Cardiac muscle cell (in vitro differentiated cells and primary cell): ENCODE data around the gene WDFY3. TPM values are rescaled to one million over a fixed set of nuclear protein-coding genes. Genes with fewer than 3 reads are reported as not detected.
A peak's percentile ranks its signal among the peaks of the same experiment; 100 is the strongest.

Source experiments
- DNase-seq, 2 donors: peaks; one replicate each; pipeline versions ENCODE4 v3.0.0 to v3.0.0-alpha.2; 2010 to 2017; ENCODE audit warnings: low read depth in 1 of 2, low spot score in 1 of 2
- H3K27ac ChIP-seq: fragments of 200-600 bp; sonication (generic); 2 replicates; pipeline ENCODE4 v1.5.1; 2016
- H3K27me3 ChIP-seq: fragments of 200-600 bp; sonication (generic); 2 replicates; pipeline ENCODE4 v1.6.0; 2016; ENCODE audit warnings: control low read depth
- H3K36me3 ChIP-seq: fragments of 200-600 bp; sonication (generic); 2 replicates; pipeline ENCODE4 v1.5.1; 2016; ENCODE audit warnings: control low read depth
- H3K4me1 ChIP-seq: fragments of 200-600 bp; sonication (generic); 2 replicates; pipeline ENCODE4 v1.8.1; 2017; ENCODE audit warnings: low read depth, mild to moderate bottlenecking, mixed run types
- H3K4me3 ChIP-seq: fragments of 200-600 bp; sonication (generic); 2 replicates; pipeline ENCODE4 v1.5.1; 2016; ENCODE audit warnings: mild to moderate bottlenecking
- H3K9me3 ChIP-seq: fragments of 200-600 bp; sonication (generic); 2 replicates; pipeline ENCODE4 v1.5.1; 2017; ENCODE audit warnings: low read depth, mild to moderate bottlenecking, control low read depth
- polyA plus RNA-seq: library from polyadenylated mRNA; unstranded; fragments of >200 nt; fragmentation: Nextera tagmentation; extraction: Ambion mirVana; gene quantifications from 2 replicates; pipeline ENCODE4 v1.2.1, GENCODE V29; 2016
- total RNA-seq: library from RNA; depleted of rRNA; stranded (reverse); fragments of >200 nt; gene quantifications from 2 replicates; pipeline ENCODE4 v1.2.3, GENCODE V29; 2016
- TF ChIP-seq, protein P1 (sequence below): IDR thresholded peaks from 2 replicates; pipeline ENCODE4 v1.5.1; 2012; ENCODE audit warnings: low read depth, mild to moderate bottlenecking, low read length

Gene WDFY3
- total and polyA plus RNA-seq, 2 experiments from 2014 or later, result 9.6 to 59.0 TPM

DNA sequence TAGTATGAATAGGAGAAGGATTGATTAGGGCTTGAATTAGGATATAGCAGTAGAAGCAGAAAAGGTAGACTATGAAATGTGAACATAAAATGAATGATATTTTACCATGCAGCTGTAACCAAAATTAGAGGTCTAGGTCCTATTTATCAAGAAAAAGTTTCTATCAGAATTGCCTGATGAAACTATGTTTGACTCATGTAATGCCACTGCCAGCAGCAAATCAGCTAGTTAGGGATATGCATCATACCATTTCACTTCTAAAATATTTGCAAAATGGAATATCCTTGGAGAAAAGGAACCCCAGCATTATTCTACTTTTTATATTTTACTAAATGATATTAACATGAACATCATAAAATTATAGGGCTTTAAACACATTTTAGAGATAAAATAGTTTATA is 188.4 kb downstream of the WDFY3 start:
- no peaks in the 10 kb centered on the region for H3K9me3 ChIP-seq
- peak in 1 of 2 donors; percentile 3 for DNase-seq
- H3K36me3 ChIP-seq, result peaks cover 58% of the 10 kb centered on the region
- no peak overlapping the region for H3K4me3 ChIP-seq
- no peak overlapping the region for H3K27ac ChIP-seq
- peaks cover 5% of the 10 kb centered on the region for H3K4me1 ChIP-seq
- TF ChIP-seq, protein P1, sequence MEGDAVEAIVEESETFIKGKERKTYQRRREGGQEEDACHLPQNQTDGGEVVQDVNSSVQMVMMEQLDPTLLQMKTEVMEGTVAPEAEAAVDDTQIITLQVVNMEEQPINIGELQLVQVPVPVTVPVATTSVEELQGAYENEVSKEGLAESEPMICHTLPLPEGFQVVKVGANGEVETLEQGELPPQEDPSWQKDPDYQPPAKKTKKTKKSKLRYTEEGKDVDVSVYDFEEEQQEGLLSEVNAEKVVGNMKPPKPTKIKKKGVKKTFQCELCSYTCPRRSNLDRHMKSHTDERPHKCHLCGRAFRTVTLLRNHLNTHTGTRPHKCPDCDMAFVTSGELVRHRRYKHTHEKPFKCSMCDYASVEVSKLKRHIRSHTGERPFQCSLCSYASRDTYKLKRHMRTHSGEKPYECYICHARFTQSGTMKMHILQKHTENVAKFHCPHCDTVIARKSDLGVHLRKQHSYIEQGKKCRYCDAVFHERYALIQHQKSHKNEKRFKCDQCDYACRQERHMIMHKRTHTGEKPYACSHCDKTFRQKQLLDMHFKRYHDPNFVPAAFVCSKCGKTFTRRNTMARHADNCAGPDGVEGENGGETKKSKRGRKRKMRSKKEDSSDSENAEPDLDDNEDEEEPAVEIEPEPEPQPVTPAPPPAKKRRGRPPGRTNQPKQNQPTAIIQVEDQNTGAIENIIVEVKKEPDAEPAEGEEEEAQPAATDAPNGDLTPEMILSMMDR, result no peak
- H3K27me3 ChIP-seq, result no peaks in the 10 kb centered on the region

DNA sequence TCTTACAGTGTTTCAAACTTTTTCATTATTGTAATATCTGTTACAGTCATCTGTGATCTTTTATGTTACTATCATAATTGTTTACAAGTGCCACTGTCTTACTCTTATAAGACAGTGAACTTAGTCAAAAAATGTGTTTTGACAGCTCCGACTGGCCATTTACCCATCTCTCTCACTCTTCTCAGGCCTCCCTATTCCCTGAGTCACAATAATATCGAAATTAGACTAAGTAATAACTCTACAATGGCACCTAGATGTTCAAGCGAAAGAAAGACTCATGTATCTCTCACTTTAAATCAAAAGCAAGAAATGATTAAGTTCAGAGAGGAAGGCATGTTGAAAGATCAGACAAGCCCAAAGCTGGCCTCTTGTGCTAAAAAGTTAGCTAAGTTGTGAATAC is 199.3 kb downstream of the WDFY3 start:
- Histone ChIP-seq H3K27ac (no peak overlapping the region), H3K4me3 (no peak overlapping the region), H3K27me3 (no peaks in the 10 kb centered on the region), H3K9me3 (no peaks in the 10 kb centered on the region), H3K4me1 (no peaks in the 10 kb centered on the region), H3K36me3 (peaks cover 12% of the 10 kb centered on the region)
- TF ChIP-seq, protein P1, result no peak
- DNase-seq, result no peak

DNA sequence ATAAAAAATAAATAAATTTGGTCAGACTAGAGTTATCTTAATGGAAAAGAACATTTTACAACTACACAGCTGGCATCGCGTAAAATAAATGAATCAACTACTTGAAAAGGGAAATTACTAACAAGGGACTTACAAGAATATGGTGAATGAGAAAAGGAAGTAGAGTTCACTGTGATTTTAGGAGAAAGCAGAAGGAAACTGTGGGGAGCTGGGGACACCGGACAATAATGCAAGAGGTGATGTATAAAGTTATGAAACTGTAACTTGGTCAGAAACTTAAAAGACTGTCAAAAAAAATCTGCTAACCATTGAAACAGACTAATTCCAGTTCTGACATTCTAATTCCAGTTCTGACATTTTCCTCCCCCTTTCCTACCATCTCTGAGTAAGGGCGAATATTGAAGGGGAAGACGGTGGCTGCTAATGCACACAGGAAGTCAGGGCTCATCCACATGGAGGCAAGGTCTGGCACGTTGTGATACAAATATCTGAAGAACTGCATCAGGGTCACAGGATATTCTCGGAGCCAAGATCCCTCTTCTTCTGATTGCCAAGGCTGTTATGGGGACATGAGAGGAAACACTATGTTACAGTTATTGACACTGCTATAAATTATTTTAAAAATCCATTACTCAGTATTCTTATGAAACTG is 213.0 kb downstream of the WDFY3 start:
- DNase-seq, result no peak
- H3K4me1 ChIP-seq, result peaks cover 3% of the 10 kb centered on the region
- peaks cover 25% of the 10 kb centered on the region for H3K36me3 ChIP-seq
- H3K27me3 ChIP-seq, result no peaks in the 10 kb centered on the region
- no peak overlapping the region for H3K27ac ChIP-seq
- H3K4me3 ChIP-seq, result no peak overlapping the region
- no peaks in the 10 kb centered on the region for H3K9me3 ChIP-seq
- TF ChIP-seq, protein P1, result no peak

DNA sequence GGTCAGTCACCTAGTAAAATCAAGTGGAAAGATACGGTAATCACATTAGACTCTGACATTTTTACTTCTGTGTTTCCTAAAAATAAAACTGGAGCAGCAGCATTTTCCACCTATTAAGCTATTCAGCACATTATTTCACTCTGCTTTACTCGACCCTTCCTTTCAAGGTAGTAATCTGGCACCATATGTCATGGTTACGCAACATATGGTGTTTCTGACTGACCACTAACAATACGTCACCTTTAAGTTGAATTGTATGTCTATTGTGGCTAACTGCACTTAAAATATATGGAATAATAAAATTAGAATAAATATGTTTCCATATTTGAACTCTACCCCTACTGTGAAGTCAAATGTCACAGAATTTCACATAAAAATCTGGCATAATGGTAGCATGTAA is 214.8 kb downstream of the WDFY3 start:
- DNase-seq, result no peak
- Histone ChIP-seq H3K36me3 (peaks cover 35% of the 10 kb centered on the region), H3K27me3 (no peaks in the 10 kb centered on the region), H3K4me1 (peaks cover 3% of the 10 kb centered on the region), H3K4me3 (no peak overlapping the region), H3K27ac (no peak overlapping the region), H3K9me3 (no peaks in the 10 kb centered on the region)
- TF ChIP-seq, protein P1, result no peak

DNA sequence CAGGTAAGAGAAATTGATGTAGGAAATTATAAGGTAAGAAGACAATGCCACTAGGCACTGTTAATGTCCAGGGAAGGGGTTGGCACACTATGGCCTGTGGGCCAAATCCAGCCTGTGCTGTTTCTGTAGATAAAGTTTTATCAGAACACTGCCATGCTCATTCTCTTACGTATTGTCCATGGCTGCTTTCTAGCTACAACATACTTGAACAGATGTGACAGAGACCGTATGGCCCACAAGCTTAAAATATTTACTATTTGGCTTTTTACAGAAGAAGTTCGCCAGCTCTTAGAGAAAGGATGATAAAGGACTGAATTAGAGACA is 215.6 kb downstream of the WDFY3 start:
- TF ChIP-seq, protein P1, result no peak
- Histone ChIP-seq H3K4me3 (no peak overlapping the region), H3K27ac (no peak overlapping the region), H3K36me3 (peaks cover 38% of the 10 kb centered on the region), H3K27me3 (no peaks in the 10 kb centered on the region), H3K4me1 (peaks cover 3% of the 10 kb centered on the region), H3K9me3 (no peaks in the 10 kb centered on the region)
- no peak for DNase-seq
